HK-2 (cell line): ENCODE data around the gene SYK.
"Not testable (repeated sequence)": the region's sequence is repeated elsewhere in the genome, so short reads cannot be mapped to it uniquely, and the experiment has no call there.

Experiments
- DNase-seq: peaks from one replicate; pipeline ENCODE4 v3.0.0-alpha.2; 2018; ENCODE audit not compliant: unreplicated experiment

SYK gene

DNA sequence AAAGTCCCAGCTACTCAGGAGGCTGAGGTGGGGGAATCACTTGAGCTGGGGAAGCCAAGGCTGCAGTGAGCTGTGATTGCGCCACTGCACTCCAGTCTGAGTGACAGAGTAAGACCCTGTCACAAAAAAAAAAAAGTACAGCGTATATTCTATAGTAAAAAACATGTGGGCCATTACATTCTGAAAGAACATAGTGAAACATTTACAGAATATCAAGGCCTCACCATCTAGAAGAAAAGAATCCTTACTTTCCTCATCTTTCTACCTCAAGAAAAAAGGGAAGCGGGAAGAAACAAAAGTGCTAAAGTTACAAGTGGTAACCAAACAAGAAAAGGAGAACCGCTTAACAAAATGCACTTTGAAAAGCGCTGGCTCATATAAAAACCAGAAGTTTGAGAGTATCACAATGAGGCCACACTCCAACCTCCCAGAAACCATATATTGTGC lies 5.7 kb upstream of the SYK start:
- no peak for DNase-seq

GRCh38 chr9:90799271-90799852 lies 2.3 kb upstream of the SYK start:
- no peak for DNase-seq

GRCh38 chr9:90801973-90802322 lies 329 bp downstream of the SYK start:
- DNase-seq, result no peak

DNA sequence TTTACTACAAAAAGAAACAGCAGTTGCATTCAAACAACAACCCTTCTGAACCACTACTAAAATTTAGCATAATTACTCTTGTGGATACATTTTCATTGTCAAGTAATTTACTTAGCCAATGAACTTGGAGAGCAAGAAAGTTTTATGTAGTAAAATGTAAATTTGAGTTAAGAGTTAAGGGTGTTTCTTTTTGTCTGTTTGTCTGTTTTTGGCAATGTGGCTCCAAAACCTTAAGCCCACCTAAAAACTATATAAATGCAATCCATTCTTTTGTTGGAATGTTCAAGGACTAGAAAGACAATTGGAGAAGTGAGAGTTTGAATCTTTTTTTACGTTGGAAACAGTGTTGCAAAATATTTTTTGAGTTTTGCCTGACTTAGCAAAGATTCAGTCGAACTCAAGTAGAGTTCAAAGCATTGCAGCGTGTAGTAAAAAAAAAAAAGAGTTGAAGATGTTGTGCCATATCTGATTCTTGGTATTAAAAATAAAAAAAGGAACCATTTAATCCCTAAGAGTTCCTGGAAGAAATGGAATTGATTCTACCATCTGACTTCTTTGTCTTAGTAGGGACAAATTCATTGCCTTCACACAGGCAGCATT lies 867 bp downstream of the SYK start:
- DNase-seq, result no peak

GRCh38 chr9:90803860-90804593 lies 2.4 kb downstream of the SYK start:
- DNase-seq, result no peak

DNA sequence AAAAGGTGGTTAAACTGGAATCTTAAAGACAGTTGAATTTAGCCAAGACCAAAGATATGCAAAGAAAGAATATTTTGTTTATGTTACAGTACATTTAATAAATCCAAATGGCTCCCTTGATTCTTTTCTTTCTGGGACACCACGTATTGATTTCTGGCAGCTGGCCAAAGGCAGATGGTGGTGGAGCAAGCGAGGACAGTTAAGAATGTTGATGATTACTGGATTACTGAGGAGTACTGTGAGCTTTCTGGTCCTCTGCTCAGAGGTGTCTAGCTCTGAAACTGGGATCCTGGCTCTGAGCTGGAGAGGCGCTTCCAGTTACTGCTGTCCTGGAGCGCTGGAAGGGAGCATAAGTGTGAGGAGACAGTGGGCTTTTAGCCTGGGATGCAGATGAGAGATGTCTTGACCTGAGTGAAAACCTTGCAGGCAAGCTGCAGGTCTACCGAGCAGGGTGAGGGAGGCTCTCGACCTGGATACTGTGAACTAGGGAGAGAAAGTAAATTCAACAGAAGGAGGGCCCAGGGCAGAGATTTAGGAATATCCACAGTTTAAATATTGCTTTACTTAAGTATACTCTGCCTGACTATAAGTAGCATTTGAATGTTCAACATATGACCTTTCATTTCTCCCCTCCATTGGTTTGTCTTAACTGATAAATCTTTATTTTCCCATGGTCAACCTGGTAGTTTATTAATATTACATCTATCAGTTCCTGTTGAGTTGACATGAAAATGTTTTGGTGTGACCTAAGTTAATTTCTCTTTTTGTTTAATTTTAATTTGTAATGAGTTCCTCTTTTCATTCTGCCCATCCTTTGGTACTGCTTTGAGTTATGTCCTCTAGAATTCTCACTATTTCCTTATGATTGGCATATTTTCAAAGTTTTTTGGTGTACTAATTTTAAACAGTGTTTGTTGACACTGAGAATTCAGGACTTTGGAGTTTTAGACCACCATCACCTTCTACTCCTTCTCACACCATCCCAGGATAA lies 3.7 kb downstream of the SYK start:
- DNase-seq, result no peak

DNA sequence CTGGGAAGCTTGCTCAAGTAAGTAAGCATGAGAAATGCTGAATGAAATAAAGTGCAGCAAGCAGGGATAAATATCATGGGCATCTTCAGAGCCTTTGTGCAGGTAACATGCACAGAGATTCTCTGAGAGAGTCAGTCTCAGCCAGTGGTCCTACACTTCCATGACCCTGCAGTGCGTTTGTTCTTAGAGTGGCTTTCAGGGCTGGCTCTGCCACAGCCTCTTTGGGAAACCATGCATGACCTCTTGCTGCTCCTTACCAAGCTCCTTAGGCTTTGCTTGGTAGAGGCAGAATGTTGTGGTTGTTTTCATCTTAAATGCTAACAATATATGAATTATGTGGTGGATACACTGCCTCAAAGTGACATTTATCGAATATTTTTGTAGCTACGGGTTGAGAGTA lies 5.4 kb downstream of the SYK start:
- no peak for DNase-seq

DNA sequence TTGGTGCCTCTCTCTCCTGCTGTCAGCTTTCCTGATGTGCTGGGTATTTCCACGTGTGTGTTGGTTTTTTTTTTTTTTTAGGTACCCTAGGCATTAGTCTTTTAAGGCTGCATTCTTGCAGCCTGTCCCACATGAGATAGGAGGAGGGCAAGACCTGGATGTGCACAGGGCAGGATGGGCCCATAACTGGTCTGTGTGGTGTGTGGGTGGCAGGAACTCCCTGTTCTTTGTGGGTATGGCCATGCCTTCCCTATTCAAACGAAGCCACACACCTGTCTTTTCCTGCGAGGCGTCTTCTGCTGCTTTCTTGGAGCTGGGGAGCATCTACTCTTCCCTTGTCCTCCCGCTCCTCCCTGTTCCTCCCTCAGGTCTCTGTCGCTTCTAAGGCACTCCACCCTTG lies 6.8 kb downstream of the SYK start:
- DNase-seq, result no peak

GRCh38 chr9:90808890-90809685 lies 7.5 kb downstream of the SYK start:
- no peak for DNase-seq

DNA sequence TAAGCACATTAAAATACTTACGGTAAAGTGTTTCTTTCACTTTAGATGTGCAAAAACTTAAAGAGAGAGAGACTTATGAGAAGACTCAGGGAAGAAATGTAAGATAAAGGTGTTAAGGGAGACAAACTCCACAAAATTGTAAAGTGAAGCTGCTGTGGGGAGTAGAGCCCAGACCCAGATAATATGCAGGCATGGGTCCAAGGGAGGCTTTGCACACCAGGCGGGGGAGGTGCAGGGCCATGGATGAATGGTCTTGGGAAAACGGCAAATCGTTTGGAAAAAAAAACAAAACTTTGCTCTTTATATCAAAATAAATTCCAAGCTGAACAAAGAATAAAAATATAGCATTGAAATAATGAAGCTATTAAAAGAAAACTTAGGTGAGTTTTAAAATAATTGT lies 9.1 kb downstream of the SYK start:
- no peak for DNase-seq

DNA sequence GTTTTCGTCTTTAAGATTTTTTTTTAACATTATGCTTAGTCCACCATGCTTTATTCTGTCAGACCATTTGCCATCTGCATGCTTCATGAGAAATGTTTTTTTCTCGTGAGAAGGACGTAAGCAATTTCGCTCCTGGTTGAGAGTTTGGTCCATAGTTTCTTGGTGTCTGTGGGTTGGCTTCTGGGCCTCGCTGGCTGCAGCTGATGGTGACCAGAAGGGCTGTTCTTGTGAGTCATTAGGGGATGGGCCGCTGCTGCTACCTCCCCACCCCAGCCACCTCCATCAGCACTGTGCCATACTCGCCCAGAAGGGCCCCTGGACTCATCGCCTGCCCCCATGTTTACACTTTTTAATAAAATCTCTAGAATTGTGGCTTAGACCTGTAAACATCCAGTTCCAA lies 11.4 kb downstream of the SYK start:
- no peak for DNase-seq

DNA sequence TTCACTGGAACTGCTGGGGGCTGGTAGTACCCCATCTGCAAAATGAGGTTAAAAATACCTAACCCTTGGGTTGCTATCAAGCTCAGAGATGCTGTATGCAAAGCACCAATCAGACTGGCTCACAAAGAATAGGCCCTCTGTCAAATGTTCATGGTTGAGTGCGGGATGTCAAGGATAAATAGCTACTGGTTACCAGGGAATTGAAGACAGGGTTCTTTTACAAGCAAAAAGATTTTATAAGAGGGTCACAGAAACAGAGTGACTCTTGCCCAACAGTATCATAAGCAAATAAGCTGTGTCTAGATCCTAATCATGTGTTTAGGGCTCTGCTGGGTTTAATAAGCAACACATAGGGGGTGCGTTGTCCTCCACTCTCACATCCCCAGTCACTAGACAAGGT lies 11.9 kb downstream of the SYK start:
- DNase-seq, result no peak

DNA sequence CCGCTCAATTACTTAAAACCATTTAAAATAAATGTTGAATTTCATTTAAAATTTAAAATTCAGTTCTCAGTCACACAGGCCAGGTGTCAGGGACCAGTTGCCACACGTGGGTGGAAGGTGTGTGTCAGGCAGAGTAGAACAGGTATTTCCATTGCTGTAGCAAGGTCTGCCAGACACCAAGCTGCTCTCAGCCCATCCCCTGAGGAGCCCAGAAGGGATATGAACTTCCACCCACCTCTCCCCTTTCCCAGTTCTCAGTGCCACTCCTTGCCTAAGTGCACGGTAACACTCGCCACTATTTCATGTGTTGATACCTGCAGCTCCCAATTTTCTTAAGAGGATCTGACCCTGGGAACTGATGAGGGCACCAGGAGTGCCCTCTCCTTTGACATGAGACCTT lies 12.7 kb downstream of the SYK start:
- DNase-seq, result no peak

DNA sequence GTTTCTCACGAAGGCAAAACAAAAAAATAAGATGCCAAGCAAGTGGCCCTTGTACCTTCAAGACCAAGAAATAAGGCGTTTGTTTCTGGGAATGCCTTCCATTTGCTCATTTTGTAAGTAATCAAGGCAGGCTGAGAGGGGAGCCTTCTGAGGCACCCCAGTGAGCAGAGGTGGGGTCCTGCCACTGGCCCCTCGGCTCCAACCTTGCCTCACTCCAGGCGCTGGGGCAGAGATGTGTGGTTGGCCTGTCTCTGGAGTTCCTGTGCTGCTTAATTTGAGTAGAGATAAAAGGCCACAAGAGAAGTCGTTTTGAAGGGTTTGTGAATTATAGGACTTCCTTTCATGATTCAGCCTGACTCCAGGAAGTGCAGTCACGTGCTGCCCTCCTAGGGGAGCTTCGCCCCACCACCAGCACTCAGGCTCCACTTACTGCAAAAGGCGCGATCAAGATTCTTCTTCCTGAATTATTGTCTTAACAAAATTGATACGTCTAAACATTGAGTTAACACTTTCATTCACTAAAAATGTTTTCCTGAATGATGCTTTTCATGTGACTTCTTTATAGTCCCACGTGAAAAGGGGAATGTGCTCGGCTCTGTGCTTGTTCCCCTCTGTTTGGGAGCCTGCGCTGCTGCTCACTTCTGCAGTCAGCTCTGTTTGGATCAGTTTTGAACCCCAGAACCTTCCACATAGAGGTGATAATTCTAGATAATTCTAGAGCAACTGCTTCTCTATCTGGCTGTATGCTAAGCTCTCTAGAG lies 13.7 kb downstream of the SYK start:
- DNase-seq, result no peak

DNA sequence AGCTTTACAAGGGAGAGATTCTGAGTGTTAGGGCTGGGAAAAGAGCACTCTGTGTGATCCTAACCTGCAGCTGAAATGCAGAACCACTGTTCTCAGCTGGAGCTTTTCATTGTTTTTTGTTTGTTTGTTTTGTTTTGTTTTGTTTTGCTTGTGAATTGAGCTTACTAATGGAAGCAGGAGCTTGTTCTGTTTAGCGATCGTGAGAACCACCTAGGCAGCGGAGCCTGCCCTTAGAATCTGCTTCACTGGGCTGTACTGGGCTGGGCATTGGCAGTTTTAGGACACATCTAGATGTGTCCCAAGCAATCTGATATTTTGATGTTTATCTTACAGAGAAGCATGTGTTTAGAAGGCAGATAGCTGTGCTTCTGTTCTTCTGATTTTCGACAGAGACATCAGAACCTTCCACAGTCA lies 14.3 kb downstream of the SYK start:
- no peak for DNase-seq

- DNase-seq, result no peak
These were observed 15.1 kb downstream of the SYK start for GRCh38 chr9:90816690-90817089.

- DNase-seq, result no peak
These were observed 16.7 kb downstream of the SYK start for GRCh38 chr9:90818279-90818678.

- not testable (repeated sequence) for DNase-seq
These were observed 18.8 kb downstream of the SYK start for GRCh38 chr9:90820406-90820805.

DNA sequence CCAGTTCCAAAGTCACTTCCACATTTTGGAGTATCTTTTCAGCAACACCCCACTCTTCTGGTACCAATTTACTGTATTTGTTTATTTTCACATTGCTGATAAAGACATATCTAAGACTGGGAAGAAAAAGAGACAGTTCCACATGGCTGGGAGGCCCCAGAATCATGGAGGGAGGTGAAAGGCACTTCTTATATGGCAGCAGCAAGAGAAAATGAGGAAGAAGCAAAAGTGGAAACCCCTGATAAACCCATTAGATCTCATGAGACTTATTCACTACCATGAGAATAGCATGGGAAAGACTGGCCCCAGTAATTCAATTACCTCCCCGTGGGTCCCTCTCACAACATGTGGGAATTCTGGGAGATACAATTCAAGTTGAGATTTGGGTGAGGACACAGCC lies 19.6 kb downstream of the SYK start:
- DNase-seq, result not testable (repeated sequence)

DNA sequence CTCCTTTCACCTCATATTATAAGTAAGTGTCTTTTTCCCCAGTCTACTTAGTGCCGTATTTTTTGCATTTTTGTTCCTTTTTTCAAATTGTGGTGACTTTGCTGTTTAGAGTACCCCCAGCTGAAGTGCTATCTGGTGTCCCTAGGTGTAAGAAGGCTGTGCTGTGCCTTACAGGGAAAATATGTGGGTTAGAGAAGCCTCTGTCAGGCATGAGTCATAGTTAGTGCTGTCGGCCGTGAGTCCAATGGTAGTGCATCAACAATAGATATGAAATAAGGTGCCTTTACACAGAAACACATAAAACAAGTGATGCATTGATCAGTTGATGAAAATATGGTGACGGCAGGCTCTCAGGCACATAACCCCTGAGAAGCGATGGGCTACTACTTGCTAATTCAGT lies 20.1 kb downstream of the SYK start:
- DNase-seq, result no peak

GRCh38 chr9:90822866-90823265 lies 21.2 kb downstream of the SYK start:
- no peak for DNase-seq
